ENCODE results near the gene ABCC2.
"Not testable (repeated sequence)": the region's sequence is repeated elsewhere in the genome, so short reads cannot be mapped to it uniquely, and the experiment has no call there.

Gene ABCC2

GRCh38 chr10:99852481-99853213 lies 70.2 kb downstream of the ABCC2 start:
- peak; percentile 33 for DNase-seq (ENCODE audit: low read depth)

GRCh38 chr10:99853655-99854054 lies 71.2 kb downstream of the ABCC2 start:
- no peak for DNase-seq (ENCODE audit: low read depth)

GRCh38 chr10:99854860-99855259 lies 72.4 kb downstream of the ABCC2 start:
- peak; percentile 70 for DNase-seq (ENCODE audit: low read depth)

- DNase-seq (ENCODE audit: low read depth), result no peak
Observed at GRCh38 chr10:99855479-99856071, 73.1 kb downstream of the ABCC2 start.

- DNase-seq (ENCODE audit: low read depth), result no peak
Observed at GRCh38 chr10:99858849-99859248, 76.4 kb downstream of the ABCC2 start.

- DNase-seq (ENCODE audit: low read depth), result no peak
Observed at GRCh38 chr10:99859585-99859984, 77.1 kb downstream of the ABCC2 start.

- DNase-seq (ENCODE audit: low read depth), result no peak
Observed at GRCh38 chr10:99860466-99860865, 78.0 kb downstream of the ABCC2 start.

GRCh38 chr10:99863535-99864240 lies 81.2 kb downstream of the ABCC2 start:
- peak; percentile 92 for DNase-seq (ENCODE audit: low read depth)

- not testable (repeated sequence) for DNase-seq (ENCODE audit: low read depth)
Observed at GRCh38 chr10:99867250-99867649, 84.8 kb downstream of the ABCC2 start.

- DNase-seq (ENCODE audit: low read depth), result no peak
Observed at GRCh38 chr10:99869581-99870122, 87.2 kb downstream of the ABCC2 start.

- peak; percentile 53 for DNase-seq (ENCODE audit: low read depth)
Observed at GRCh38 chr10:99870123-99870730, 87.8 kb downstream of the ABCC2 start.

- peak; percentile 41 for DNase-seq (ENCODE audit: low read depth)
Observed at GRCh38 chr10:99872367-99873162, 90.1 kb downstream of the ABCC2 start.

GRCh38 chr10:99873846-99874245 lies 91.4 kb downstream of the ABCC2 start:
- DNase-seq (ENCODE audit: low read depth), result no peak

GRCh38 chr10:99874341-99875085 lies 92.1 kb downstream of the ABCC2 start:
- DNase-seq (ENCODE audit: low read depth), result no peak

- no peak for DNase-seq (ENCODE audit: low read depth)
Observed at GRCh38 chr10:99875473-99875872, 93.0 kb downstream of the ABCC2 start.

- no peak for DNase-seq (ENCODE audit: low read depth)
Observed at GRCh38 chr10:99880080-99880835, 97.8 kb downstream of the ABCC2 start.

- no peak for DNase-seq (ENCODE audit: low read depth)
Observed at GRCh38 chr10:99881371-99881770, 98.9 kb downstream of the ABCC2 start.

- DNase-seq (ENCODE audit: low read depth), result no peak
Observed at GRCh38 chr10:99883523-99883922, 101.1 kb downstream of the ABCC2 start.

GRCh38 chr10:99888622-99889021 lies 106.2 kb downstream of the ABCC2 start:
- DNase-seq (ENCODE audit: low read depth), result peak; percentile 62

GRCh38 chr10:99894613-99895012 lies 112.2 kb downstream of the ABCC2 start:
- DNase-seq (ENCODE audit: low read depth), result no peak
